Measurements from ENCODE around the gene GPR135.

DNA sequence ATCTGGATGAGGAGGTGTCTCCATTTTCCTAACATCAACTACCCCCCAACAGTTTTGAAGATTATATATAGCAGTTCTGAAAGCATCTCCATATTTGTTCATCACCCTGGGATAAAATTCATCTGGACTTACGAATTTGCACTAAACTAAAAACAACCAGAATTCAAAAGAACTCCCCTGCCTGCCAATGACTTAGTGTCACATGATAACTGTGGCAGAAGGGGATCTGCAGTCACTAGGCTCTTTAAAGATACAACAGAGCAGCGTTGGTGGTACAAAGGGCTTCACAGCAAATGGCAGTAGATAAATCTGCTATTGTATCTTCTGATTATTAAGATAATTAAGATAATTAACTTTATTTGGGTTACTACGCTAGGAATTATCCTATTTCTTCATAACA is 30.1 kb downstream of the GPR135 start:
- TF ChIP-seq POLR2AphosphoS5 (IDR thresholded peaks at IDR 0.05; ENCODE audit: insufficient read depth in 1 of 2, low read depth in 1 of 2): no peak
- TF ChIP-seq POLR2A (IDR thresholded peaks at IDR 0.05): no peak
